GM12872 (cell line): ENCODE results near the gene PHKG2.

Experiments
- CTCF ChIP-seq: IDR thresholded peaks from 3 replicates; pipeline ENCODE4 v1.5.1; 2011; ENCODE audit warnings: low read depth, mild to moderate bottlenecking, low read length, moderate library complexity; ENCODE audit not compliant: insufficient read depth

PHKG2 gene

GRCh38 chr16:30774367-30775130, 26.3 kb downstream of the PHKG2 start:
- no peak for TF ChIP-seq CTCF

GRCh38 chr16:30775131-30775391, 26.8 kb downstream of the PHKG2 start:
- TF ChIP-seq CTCF: no peak

- TF ChIP-seq CTCF: no peak
Observed at GRCh38 chr16:30775392-30776188, 27.4 kb downstream of the PHKG2 start.

GRCh38 chr16:30777591-30778297, 29.5 kb downstream of the PHKG2 start:
- no peak for TF ChIP-seq CTCF

- TF ChIP-seq CTCF: no peak
Observed at GRCh38 chr16:30778549-30779244, 30.5 kb downstream of the PHKG2 start.

- no peak for TF ChIP-seq CTCF
Observed at GRCh38 chr16:30779596-30779995, 31.4 kb downstream of the PHKG2 start.

- TF ChIP-seq CTCF: no peak
Observed at GRCh38 chr16:30780021-30780420, 31.8 kb downstream of the PHKG2 start.
